ENCODE data around the gene EPM2A. TPM values are rescaled to one million over a fixed set of nuclear protein-coding genes. Genes with fewer than 3 reads are reported as not detected.

The EPM2A gene
- polyA plus RNA-seq, 1 experiment = 4.3 TPM

- ChIA-PET POLR2A (no interaction called here), CTCF (interaction anchor here (2.0 kb wide), 1 partner anchor 25 kb away, joined by 11 read pairs; no protein-coding TSS in a partner anchor)
- no peak for DNase-seq (ENCODE audit: low read depth, low spot score)
- Histone ChIP-seq H3K27me3 (ENCODE audit: control insufficient read depth, insufficient read depth, low read length) (no peaks in the 10 kb centered on the region), H3K9me3 (ENCODE audit: control insufficient read depth, insufficient read depth, low read length) (no peaks in the 10 kb centered on the region), H3K27ac (ENCODE audit: low read depth, low read length) (no peak overlapping the region), H3K4me3 (ENCODE audit: low read depth, low read length) (no peak overlapping the region)
- no peak for TF ChIP-seq CTCF (IDR thresholded peaks at IDR 0.05; ENCODE audit: low read depth, low read length)
Measured at GRCh38 chr6:145609521-145609920, 125.8 kb downstream of the EPM2A start.

DNA sequence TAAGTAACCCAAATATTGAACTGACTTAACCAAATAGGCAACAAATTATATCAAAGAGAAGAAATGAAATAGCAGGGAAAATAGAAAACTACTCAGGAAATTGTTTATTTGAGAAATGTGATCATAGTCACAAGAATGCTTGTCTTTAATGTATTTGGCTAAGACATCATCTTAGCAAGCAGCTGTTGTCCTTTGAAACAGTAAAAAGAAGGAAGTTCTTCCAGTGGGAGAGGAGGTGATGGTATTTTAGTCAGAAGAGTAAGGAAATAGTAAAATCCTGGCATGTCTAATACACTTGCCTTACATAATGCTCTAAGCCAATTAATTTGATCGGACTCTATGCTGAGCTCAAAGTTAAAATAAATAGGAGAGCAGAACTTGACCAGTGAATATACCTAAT is 126.5 kb downstream of the EPM2A start:
- Histone ChIP-seq H3K27ac (ENCODE audit: low read depth, low read length) (no peak overlapping the region), H3K9me3 (ENCODE audit: control insufficient read depth, insufficient read depth, low read length) (no peaks in the 10 kb centered on the region), H3K27me3 (ENCODE audit: control insufficient read depth, insufficient read depth, low read length) (no peaks in the 10 kb centered on the region), H3K4me3 (ENCODE audit: low read depth, low read length) (no peak overlapping the region)
- ChIA-PET CTCF (interaction anchor here (1.0 to 2.0 kb wide), 2 partner anchors 25 to 95 kb away, joined by 4 to 11 read pairs; no protein-coding TSS in a partner anchor), POLR2A (no interaction called here)
- no peak for TF ChIP-seq CTCF (IDR thresholded peaks at IDR 0.05; ENCODE audit: low read depth, low read length)
- no peak for DNase-seq (ENCODE audit: low read depth, low spot score)

- H3K9me3 ChIP-seq (ENCODE audit: control insufficient read depth, insufficient read depth, low read length) = no peaks in the 10 kb centered on the region
- ChIA-PET POLR2A (no interaction called here), CTCF (interaction anchor here (1.3 kb wide), 1 partner anchor 30 kb away, joined by 7 read pairs; no protein-coding TSS in a partner anchor)
- no peak for TF ChIP-seq CTCF (IDR thresholded peaks at IDR 0.05; ENCODE audit: low read depth, low read length)
- no peak overlapping the region for H3K27ac ChIP-seq (ENCODE audit: low read depth, low read length)
- H3K27me3 ChIP-seq (ENCODE audit: control insufficient read depth, insufficient read depth, low read length) = no peaks in the 10 kb centered on the region
- DNase-seq (ENCODE audit: low read depth, low spot score) = no peak
- H3K4me3 ChIP-seq (ENCODE audit: low read depth, low read length) = no peak overlapping the region
Measured at GRCh38 chr6:145603991-145604390, 131.3 kb downstream of the EPM2A start.

DNA sequence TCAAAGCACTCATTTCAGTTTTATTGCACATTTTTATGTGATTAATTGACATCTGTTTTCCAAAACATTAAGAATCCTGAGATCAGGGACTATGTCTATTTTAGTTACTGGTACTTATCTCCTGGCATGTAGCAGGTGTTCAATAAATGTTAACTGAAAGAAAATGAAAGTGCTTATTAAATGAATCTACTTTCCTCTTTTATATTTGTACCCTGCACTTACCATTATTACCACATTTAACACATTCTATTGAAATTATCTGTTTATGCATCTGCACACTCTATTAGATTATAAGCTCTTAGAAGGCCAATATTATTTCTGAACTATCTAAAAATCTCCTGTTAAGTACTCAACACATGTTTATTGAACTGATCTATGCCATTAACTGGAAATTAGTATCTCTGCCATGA is 131.9 kb downstream of the EPM2A start:
- Histone ChIP-seq H3K27me3 (ENCODE audit: control insufficient read depth, insufficient read depth, low read length) (no peaks in the 10 kb centered on the region), H3K9me3 (ENCODE audit: control insufficient read depth, insufficient read depth, low read length) (no peaks in the 10 kb centered on the region), H3K27ac (ENCODE audit: low read depth, low read length) (no peak overlapping the region), H3K4me3 (ENCODE audit: low read depth, low read length) (no peak overlapping the region)
- ChIA-PET CTCF (interaction anchor here (1.3 kb wide), 1 partner anchor 30 kb away, joined by 7 read pairs; no protein-coding TSS in a partner anchor), POLR2A (no interaction called here)
- TF ChIP-seq CTCF (IDR thresholded peaks at IDR 0.05; ENCODE audit: low read depth, low read length) = no peak
- DNase-seq (ENCODE audit: low read depth, low spot score) = no peak

DNA sequence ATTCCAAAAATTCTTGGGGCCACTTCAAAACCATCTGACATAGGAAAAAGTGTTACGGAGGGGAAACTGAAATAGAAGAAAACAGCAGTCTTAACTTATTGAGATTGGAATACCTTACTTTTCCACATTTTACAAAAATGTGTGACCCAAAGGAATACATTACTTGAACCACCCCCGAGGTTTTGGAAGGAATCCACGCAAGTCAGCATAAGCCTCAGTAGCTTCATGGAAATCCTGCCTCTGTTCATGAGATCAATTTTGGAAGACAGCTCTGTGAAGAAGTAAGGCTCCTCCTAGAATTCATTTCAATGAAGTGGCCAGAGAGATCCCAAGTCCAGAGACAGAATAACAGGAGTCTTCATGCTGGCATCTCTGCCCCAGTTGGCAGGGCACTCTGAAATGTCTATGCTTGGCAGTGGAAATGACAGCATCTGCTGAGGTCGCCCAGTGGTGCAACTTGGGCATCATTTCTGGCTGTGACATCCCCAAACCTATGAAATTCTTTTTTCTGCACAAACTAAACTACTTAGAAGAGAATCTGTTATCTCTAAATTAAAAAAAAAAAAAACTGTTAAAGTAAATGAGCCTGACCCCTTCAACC is 132.5 kb downstream of the EPM2A start:
- Histone ChIP-seq H3K27ac (ENCODE audit: low read depth, low read length) (no peak overlapping the region), H3K27me3 (ENCODE audit: control insufficient read depth, insufficient read depth, low read length) (no peaks in the 10 kb centered on the region), H3K4me3 (ENCODE audit: low read depth, low read length) (no peak overlapping the region), H3K9me3 (ENCODE audit: control insufficient read depth, insufficient read depth, low read length) (no peaks in the 10 kb centered on the region)
- POLR2A ChIA-PET = no interaction called here
- CTCF ChIA-PET = no interaction called here
- no peak for TF ChIP-seq CTCF (IDR thresholded peaks at IDR 0.05; ENCODE audit: low read depth, low read length)
- DNase-seq (ENCODE audit: low read depth, low spot score) = no peak
